Activated naive CD8-positive, alpha-beta T cell treated with anti-CD3 and anti-CD28 coated beads, Interleukin-2, amount 50 U/mL, for 24 hours (primary cell): ENCODE data around the gene NTRK2.

Experiments used
- ATAC-seq: fragments of 150-1000 bp; cut with Tn5 transposase; one replicate; pipeline ENCODE4 v1.10.0; 2021
- DNase-seq: peaks from one replicate; pipeline ENCODE4 v3.0.0; 2021
- H3K27ac Mint-ChIP-seq: one replicate; pipeline ENCODE4 v1.8.0; 2021; ENCODE audit warnings: mild to moderate bottlenecking, mixed read lengths
- H3K27me3 Mint-ChIP-seq: one replicate; pipeline ENCODE4 v1.8.0; 2021; ENCODE audit warnings: mixed read lengths
- H3K36me3 Mint-ChIP-seq: one replicate; pipeline ENCODE4 v1.8.0; 2021; ENCODE audit warnings: low read depth, mixed read lengths
- H3K4me1 Mint-ChIP-seq: one replicate; pipeline ENCODE4 v1.8.0; 2021; ENCODE audit warnings: mixed read lengths
- H3K4me3 Mint-ChIP-seq: one replicate; pipeline ENCODE4 v1.8.0; 2021; ENCODE audit warnings: mild to moderate bottlenecking, moderate library complexity, mixed read lengths
- H3K9me3 Mint-ChIP-seq: one replicate; pipeline ENCODE4 v1.8.0; 2021; ENCODE audit warnings: mixed read lengths

NTRK2 gene

DNA sequence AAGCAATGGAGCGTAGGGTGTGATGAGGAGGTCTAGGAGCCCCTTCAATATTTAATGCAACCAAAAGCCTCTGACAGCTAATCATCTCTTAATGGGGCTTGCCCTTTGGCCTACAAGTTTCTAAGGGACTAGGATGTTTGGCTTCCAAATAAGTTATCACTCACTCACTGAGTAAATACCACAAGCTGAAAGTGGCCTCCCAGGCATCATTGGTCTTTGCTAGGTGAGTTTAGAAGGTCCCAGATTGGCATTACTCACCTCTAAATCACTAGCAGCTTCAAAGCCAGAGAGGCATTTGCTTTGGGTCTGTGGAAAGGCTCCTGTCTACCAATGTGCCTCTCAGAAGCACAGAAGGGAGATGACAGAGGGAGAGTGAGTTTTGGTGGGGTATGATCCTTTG, 344.2 kb downstream of the NTRK2 start:
- Mint-ChIP-seq H3K4me3 (no peak overlapping the region), H3K27ac (no peak overlapping the region), H3K36me3 (no peaks in the 10 kb centered on the region), H3K4me1 (no peaks in the 10 kb centered on the region), H3K9me3 (no peaks in the 10 kb centered on the region), H3K27me3 (peaks cover 2% of the 10 kb centered on the region)
- no peak for DNase-seq
- no peak for ATAC-seq

GRCh38 chr9:85014292-85014691, 344.8 kb downstream of the NTRK2 start:
- no peak for ATAC-seq
- Mint-ChIP-seq H3K4me3 (no peak overlapping the region), H3K27me3 (peaks cover 2% of the 10 kb centered on the region), H3K9me3 (no peaks in the 10 kb centered on the region), H3K36me3 (no peaks in the 10 kb centered on the region), H3K27ac (no peak overlapping the region), H3K4me1 (no peaks in the 10 kb centered on the region)
- DNase-seq, result no peak

DNA sequence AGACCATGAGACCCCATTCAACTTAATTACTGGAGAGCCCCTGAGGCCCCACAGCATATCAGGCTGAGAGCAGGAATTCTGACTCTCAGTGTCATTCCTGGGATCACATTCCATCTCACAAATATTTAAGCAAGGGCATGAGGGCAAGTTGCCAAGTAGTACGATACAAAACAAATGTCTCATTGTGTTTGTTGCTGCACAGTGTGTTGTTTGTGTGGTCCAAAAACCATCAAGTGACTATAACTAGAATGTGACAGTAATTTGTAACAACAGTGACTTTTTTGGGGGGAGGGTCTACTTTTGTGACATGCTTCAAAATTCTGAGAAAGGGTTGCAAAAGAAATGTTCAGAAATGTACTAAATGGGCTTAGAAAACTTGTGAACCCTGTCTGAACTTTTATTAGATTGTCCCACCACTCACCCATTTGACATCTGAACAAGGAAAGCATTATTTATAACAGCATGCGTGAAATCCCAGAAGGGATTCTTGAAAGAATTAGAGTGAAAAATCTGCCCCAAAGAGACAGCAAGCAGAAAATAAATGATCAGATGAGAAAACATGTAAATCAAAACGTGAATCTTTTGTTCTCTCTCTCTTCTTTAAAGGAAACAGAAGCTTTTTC, 347.0 kb downstream of the NTRK2 start:
- DNase-seq (no peak), ATAC-seq (no peak)
- no peaks in the 10 kb centered on the region for H3K9me3 Mint-ChIP-seq
- H3K4me3 Mint-ChIP-seq, result no peak overlapping the region
- peaks cover 2% of the 10 kb centered on the region for H3K27me3 Mint-ChIP-seq
- no peaks in the 10 kb centered on the region for H3K36me3 Mint-ChIP-seq
- H3K27ac Mint-ChIP-seq, result no peak overlapping the region
- no peaks in the 10 kb centered on the region for H3K4me1 Mint-ChIP-seq

GRCh38 chr9:85020791-85021190, 351.3 kb downstream of the NTRK2 start:
- DNase-seq, result no peak
- Mint-ChIP-seq H3K27ac (no peak overlapping the region), H3K27me3 (no peaks in the 10 kb centered on the region), H3K36me3 (no peaks in the 10 kb centered on the region), H3K9me3 (no peaks in the 10 kb centered on the region), H3K4me3 (no peak overlapping the region), H3K4me1 (no peaks in the 10 kb centered on the region)
- ATAC-seq, result no peak

DNA sequence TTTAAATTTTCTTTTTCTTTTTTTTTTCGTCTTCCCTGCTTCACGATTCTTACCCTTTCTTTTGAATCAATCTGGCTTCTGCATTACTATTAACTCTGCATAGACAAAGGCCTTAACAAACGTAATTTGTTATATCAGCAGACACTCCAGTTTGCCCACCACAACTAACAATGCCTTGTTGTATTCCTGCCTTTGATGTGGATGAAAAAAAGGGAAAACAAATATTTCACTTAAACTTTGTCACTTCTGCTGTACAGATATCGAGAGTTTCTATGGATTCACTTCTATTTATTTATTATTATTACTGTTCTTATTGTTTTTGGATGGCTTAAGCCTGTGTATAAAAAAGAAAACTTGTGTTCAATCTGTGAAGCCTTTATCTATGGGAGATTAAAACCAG, 352.2 kb downstream of the NTRK2 start:
- Mint-ChIP-seq H3K27ac (no peak overlapping the region), H3K9me3 (no peaks in the 10 kb centered on the region), H3K36me3 (no peaks in the 10 kb centered on the region), H3K27me3 (no peaks in the 10 kb centered on the region), H3K4me1 (no peaks in the 10 kb centered on the region), H3K4me3 (no peak overlapping the region)
- no peak for DNase-seq
- no peak for ATAC-seq

GRCh38 chr9:85024374-85024773, 354.8 kb downstream of the NTRK2 start:
- H3K4me3 Mint-ChIP-seq, result no peak overlapping the region
- H3K27ac Mint-ChIP-seq, result no peak overlapping the region
- DNase-seq, result no peak

GRCh38 chr9:85025638-85026037, 356.1 kb downstream of the NTRK2 start:
- Mint-ChIP-seq H3K27me3 (peaks cover 2% of the 10 kb centered on the region), H3K27ac (no peak overlapping the region), H3K9me3 (peaks cover 4% of the 10 kb centered on the region), H3K4me1 (no peaks in the 10 kb centered on the region), H3K4me3 (no peak overlapping the region), H3K36me3 (no peaks in the 10 kb centered on the region)
- ATAC-seq (no peak), DNase-seq (no peak)

More at GRCh38 chr9:85024374-85024773, 354.8 kb downstream of the NTRK2 start:
- no peaks in the 10 kb centered on the region for H3K36me3 Mint-ChIP-seq
- no peaks in the 10 kb centered on the region for H3K4me1 Mint-ChIP-seq
- no peak for ATAC-seq
- H3K27me3 Mint-ChIP-seq, result peaks cover 2% of the 10 kb centered on the region
- peaks cover 4% of the 10 kb centered on the region for H3K9me3 Mint-ChIP-seq

GRCh38 chr9:85027870-85028269, 358.3 kb downstream of the NTRK2 start:
- Mint-ChIP-seq H3K4me1 (no peaks in the 10 kb centered on the region), H3K36me3 (no peaks in the 10 kb centered on the region), H3K27me3 (peaks cover 2% of the 10 kb centered on the region), H3K27ac (no peak overlapping the region), H3K9me3 (peaks cover 4% of the 10 kb centered on the region), H3K4me3 (no peak overlapping the region)
- DNase-seq (no peak), ATAC-seq (no peak)

DNA sequence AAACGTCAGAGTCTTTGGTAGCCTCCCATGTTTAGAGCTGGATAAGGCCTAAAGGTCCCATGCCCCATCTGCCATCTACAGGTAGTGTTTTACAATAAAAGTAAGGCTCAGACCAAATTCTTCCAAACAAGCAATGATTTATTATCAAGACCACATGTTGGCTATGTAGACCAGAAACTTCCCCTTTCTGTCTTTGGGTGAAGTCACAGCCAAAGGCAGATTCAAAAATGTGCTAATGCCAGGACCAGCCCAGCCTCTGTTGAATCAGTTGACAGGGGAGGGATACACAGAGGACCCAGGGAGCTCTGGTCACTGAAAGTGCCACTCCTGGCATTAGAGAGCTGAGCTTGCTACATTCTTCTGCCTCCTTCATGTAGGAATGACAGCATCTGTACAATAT, 360.8 kb downstream of the NTRK2 start:
- H3K4me3 Mint-ChIP-seq, result no peak overlapping the region
- no peak for DNase-seq
- no peak overlapping the region for H3K27ac Mint-ChIP-seq
- peaks cover 8% of the 10 kb centered on the region for H3K9me3 Mint-ChIP-seq
- no peaks in the 10 kb centered on the region for H3K36me3 Mint-ChIP-seq
- H3K27me3 Mint-ChIP-seq, result peaks cover 4% of the 10 kb centered on the region
- no peak for ATAC-seq
- H3K4me1 Mint-ChIP-seq, result no peaks in the 10 kb centered on the region

DNA sequence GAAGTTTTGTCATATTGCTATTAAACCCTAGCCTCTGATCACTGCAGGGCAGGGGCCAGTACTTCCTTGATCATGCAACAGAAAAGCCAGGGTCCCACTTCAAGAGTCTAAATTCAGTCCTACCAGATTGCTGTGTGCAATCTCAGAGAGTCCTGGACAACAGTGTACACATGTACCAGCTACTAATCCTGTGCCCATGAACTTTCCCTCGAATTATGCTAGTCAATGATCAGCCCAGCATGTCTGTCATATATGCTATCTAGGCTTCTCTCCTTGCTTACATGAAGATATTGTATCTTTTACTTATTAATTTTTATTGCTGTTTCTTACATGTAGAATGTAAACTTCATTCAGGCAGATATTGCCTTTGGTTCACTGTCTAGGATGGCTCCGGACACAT, 367.0 kb downstream of the NTRK2 start:
- no peak for DNase-seq
- H3K4me3 Mint-ChIP-seq, result no peak overlapping the region
- no peaks in the 10 kb centered on the region for H3K4me1 Mint-ChIP-seq
- H3K27ac Mint-ChIP-seq, result no peak overlapping the region
- H3K9me3 Mint-ChIP-seq, result peaks cover 4% of the 10 kb centered on the region
- ATAC-seq, result no peak
- no peaks in the 10 kb centered on the region for H3K36me3 Mint-ChIP-seq
- H3K27me3 Mint-ChIP-seq, result peaks cover 3% of the 10 kb centered on the region

DNA sequence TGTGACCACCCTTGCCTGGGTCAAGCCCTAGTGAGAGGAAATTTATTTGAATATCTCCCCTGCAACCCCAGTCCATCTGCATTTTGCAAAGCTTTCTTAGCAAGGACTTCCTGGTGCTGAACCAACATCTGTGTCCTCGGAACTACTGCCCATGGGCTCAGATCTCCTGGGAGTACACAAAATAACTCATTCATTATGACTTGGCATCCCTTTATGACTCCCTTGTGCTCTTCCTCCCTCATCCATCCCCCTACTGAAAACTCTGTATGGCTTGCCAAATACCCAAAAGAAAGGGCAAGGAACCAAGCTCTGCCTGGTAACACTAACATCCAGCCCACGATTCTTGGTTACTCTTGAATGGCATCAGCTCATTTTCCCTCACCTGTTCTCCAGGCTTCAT, 368.5 kb downstream of the NTRK2 start:
- ATAC-seq, result no peak
- Mint-ChIP-seq H3K27ac (no peak overlapping the region), H3K4me3 (no peak overlapping the region), H3K4me1 (no peaks in the 10 kb centered on the region), H3K36me3 (no peaks in the 10 kb centered on the region), H3K27me3 (peaks cover 3% of the 10 kb centered on the region), H3K9me3 (peaks cover 4% of the 10 kb centered on the region)
- no peak for DNase-seq

DNA sequence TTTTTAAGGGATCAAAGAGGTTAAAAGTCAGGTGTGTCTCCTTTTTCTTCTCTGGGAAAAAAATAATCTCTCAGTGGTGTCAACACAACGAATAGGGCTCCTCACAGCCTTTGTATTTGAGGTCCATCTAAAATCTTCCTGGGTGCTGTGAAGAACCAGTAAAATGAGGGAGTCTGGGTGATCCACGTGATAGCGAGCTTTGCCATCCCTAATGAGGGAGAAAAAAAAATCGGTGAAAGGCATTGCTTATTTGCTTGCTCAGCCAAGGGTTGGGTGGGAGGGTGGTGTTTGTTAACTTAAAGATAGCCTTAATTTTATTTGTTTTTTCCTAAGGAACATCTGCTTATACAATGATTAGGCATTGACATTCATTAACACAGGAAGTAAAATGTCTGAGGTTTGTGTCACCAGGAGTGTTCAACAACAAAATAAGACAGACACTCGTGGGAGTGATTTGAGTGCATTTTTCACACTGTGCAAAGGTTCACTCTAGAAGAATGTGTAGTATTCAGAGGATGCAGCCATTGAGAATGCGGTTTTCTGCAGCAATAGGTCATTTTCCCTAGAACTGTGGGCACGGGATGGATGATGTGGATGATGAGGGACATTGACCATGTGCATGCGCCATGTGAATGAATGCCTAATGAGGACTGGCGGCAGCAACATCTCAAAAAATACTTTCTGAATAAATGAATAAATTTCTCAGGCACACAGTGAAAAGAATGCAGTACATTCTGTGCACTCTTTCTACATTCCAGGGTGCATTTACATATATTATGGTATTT, 369.5 kb downstream of the NTRK2 start:
- no peak for ATAC-seq
- no peaks in the 10 kb centered on the region for H3K36me3 Mint-ChIP-seq
- no peak for DNase-seq
- H3K9me3 Mint-ChIP-seq, result peaks cover 4% of the 10 kb centered on the region
- no peaks in the 10 kb centered on the region for H3K4me1 Mint-ChIP-seq
- H3K27ac Mint-ChIP-seq, result no peak overlapping the region
- no peak overlapping the region for H3K4me3 Mint-ChIP-seq
- H3K27me3 Mint-ChIP-seq, result peaks cover 3% of the 10 kb centered on the region

DNA sequence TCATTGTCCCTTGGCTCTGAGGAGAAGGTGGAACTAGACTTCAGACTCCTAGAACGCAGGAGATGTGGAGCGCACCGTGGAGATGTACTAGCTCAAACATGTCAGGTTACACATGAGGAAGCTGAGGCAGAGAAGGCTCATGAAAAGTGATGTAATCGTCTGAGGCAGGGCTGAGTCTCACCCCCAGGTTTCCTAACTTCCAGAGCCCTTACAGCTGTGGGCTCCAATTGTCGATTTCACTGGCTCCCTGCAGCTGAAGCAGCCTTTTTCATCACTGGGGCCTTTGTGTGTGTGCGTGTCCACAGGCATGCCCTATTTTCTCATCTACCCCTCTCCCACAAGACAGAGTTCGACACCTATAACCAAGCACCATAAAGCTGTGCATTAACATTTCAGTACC, 370.6 kb downstream of the NTRK2 start:
- Mint-ChIP-seq H3K36me3 (no peaks in the 10 kb centered on the region), H3K9me3 (no peaks in the 10 kb centered on the region), H3K27me3 (no peaks in the 10 kb centered on the region), H3K27ac (no peak overlapping the region), H3K4me1 (no peaks in the 10 kb centered on the region), H3K4me3 (no peak overlapping the region)
- DNase-seq, result no peak
- no peak for ATAC-seq

GRCh38 chr9:85040821-85041465, 371.4 kb downstream of the NTRK2 start:
- no peaks in the 10 kb centered on the region for H3K27me3 Mint-ChIP-seq
- no peaks in the 10 kb centered on the region for H3K9me3 Mint-ChIP-seq
- no peaks in the 10 kb centered on the region for H3K36me3 Mint-ChIP-seq
- H3K4me1 Mint-ChIP-seq, result no peaks in the 10 kb centered on the region
- H3K4me3 Mint-ChIP-seq, result no peak overlapping the region
- DNase-seq, result no peak
- no peak for ATAC-seq
- no peak overlapping the region for H3K27ac Mint-ChIP-seq

GRCh38 chr9:85041466-85042137, 372.1 kb downstream of the NTRK2 start:
- H3K9me3 Mint-ChIP-seq, result no peaks in the 10 kb centered on the region
- H3K27me3 Mint-ChIP-seq, result no peaks in the 10 kb centered on the region
- H3K4me1 Mint-ChIP-seq, result no peaks in the 10 kb centered on the region
- no peaks in the 10 kb centered on the region for H3K36me3 Mint-ChIP-seq
- ATAC-seq, result no peak
- no peak overlapping the region for H3K4me3 Mint-ChIP-seq
- DNase-seq, result no peak
- no peak overlapping the region for H3K27ac Mint-ChIP-seq
